ENCODE measurements around the gene TRABD. TPM values are rescaled to one million over a fixed set of nuclear protein-coding genes. Genes with fewer than 3 reads are reported as not detected.

The TRABD gene
- total RNA-seq, 4 donors from 2014 or later: 10.8 to 30.5 (median 17.8) TPM

DNA sequence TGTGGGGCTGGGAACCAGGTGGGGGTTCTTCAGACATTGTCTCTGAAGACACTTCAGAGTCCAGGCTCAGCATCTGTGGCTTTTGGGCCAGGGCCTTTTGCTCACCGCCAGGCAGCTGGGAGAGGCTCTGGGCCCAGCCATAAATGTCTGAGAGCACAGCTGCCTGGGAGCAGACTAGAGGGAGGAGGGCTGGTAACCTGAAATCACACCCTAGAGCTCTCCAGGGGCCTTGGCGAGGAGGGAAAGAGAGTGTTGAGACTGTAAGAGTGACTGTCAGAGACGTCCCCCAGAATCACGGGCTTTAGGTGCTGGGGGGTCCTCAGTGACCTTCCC lies 4.1 kb downstream of the TRABD start:
- TF ChIP-seq, protein P1, sequence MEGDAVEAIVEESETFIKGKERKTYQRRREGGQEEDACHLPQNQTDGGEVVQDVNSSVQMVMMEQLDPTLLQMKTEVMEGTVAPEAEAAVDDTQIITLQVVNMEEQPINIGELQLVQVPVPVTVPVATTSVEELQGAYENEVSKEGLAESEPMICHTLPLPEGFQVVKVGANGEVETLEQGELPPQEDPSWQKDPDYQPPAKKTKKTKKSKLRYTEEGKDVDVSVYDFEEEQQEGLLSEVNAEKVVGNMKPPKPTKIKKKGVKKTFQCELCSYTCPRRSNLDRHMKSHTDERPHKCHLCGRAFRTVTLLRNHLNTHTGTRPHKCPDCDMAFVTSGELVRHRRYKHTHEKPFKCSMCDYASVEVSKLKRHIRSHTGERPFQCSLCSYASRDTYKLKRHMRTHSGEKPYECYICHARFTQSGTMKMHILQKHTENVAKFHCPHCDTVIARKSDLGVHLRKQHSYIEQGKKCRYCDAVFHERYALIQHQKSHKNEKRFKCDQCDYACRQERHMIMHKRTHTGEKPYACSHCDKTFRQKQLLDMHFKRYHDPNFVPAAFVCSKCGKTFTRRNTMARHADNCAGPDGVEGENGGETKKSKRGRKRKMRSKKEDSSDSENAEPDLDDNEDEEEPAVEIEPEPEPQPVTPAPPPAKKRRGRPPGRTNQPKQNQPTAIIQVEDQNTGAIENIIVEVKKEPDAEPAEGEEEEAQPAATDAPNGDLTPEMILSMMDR (IDR thresholded peaks at IDR 0.05; ENCODE audit: low read depth): no peak

DNA sequence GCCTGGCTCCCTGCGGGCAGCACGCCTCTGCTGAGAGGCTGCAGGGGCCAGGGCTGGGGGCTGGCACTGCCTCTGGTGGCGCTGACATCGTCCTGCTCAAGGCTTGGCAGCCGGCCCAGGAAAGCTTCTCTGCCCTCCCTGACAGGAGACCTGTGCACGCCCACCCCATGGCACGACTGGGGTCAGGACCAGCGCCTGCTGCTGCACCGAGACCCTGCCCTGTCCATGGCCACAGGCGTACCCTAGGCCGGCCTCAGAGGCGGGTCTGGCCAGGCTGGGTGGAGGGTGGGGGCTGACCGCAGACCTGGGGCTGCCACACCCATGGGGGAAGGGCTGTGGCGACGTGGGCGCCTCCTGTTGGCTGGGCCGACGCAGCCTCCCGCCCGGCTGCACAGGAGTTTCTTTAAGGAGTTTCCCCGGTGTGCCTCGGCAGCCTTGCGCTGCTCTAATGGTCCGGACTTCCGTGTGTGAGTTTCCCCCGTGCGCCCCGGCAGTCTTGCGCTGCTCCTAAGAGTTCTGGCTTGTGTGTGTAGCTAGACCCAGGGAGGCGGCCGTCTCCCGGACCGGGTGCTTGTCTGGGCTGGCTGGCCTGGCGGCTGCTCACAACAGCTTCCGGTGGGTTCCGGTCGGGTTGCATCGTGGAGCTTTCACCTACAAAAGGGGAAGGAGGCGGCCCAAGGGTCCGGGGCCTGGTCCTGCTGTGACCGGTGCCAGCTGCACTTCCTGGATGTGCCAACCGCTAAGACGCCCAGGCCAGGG lies 4.6 kb downstream of the TRABD start:
- TF ChIP-seq, protein P1 (IDR thresholded peaks at IDR 0.05; ENCODE audit: low read depth): no peak

DNA sequence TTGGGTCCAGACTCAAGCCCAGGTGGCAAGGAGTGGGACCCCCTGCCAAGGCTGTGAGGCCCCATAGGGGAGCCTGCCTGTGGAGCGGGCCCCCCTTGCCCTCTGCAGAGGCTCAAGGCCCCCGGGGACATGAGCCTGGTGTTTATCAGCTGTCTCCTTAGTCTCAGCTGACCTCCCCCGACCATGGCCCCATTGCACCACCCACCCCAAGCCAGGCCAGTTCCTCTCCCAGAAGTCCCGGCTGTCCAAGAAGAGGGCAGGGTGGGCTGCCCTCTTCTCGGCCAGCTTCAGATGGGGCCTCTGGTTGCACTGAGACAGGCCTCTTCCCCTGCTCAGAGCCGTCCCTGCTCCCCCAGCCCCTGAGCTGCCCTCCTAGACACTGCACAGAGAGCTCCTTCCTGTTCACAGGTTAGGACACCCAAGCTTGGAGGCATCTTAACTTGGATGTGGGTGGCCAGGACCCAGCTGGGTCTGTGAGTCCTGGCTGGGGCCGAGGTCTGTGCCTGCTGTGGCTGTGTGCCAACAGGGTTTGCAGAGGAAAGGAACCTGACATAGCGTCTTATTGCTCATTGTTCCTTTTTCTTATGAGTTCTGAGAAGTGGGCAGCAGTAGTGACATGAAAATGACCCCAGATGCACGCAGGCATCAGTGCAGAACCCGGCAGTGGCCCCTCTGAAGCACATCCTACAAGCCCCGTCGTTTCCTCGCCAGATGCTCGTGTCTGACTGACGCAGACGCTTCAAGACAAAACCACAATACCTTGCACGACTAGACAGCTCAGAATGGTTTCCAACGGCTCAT lies 5.4 kb downstream of the TRABD start:
- TF ChIP-seq, protein P1 (IDR thresholded peaks at IDR 0.05; ENCODE audit: low read depth): no peak

DNA sequence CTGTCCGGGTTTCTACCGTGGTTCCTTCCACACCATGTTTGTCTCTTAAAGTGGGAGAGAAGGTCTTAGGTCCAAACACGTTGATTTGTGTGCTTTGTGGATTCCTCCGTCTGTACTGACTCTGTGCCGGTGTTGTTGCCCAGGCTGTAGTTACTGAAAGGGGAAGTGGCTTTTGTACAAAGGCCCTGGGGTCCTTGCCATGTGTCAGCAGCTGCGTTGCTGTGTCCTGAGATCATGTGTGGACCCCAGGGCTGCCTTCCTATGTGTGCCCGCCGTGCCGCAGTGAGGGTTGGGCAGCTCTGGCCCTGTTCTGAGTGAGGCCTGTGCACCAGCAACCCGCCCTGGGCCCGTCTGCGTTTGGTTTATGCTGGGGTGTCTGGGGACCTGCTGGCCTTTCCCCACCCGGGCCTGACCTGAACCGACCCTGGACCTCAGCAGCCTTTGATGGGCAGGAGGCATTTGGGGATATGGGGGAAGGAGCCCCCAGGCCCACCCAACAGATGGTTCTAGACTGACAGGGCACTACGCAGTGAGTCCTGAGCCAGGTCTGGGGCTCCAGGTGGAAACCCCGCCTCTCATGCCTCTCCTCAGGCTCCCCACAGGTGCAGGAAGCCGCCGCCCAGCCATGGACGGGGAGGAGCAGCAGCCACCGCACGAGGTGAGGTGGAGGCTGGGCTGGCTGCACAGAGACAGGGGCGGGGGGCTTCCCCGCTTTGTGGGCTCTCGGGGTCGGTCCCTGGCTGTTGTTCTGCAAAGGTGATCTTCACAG lies 6.9 kb downstream of the TRABD start:
- TF ChIP-seq, protein P1 (IDR thresholded peaks at IDR 0.05; ENCODE audit: low read depth): no peak

DNA sequence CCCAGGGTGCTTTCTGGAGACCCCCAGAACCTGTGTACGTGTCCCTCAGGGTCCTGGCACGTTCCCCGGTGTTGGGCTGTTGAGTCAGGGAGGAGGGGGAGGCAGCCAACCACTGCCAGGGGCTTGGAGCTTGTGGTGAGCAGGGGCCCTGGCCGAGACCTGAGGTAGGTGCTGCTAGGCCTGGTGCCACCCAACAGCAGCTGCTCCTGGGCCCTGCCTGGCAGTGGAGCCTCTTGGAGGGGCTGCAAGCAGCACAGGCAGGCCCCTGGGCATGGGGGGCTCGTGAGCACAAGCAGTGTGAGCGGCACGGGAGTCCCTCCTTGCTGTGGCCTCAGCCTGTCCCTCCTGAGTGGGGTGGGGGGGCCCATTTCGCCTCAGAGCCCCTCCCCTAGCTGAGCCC lies 7.9 kb downstream of the TRABD start:
- TF ChIP-seq, protein P1 (IDR thresholded peaks at IDR 0.05; ENCODE audit: low read depth): no peak

DNA sequence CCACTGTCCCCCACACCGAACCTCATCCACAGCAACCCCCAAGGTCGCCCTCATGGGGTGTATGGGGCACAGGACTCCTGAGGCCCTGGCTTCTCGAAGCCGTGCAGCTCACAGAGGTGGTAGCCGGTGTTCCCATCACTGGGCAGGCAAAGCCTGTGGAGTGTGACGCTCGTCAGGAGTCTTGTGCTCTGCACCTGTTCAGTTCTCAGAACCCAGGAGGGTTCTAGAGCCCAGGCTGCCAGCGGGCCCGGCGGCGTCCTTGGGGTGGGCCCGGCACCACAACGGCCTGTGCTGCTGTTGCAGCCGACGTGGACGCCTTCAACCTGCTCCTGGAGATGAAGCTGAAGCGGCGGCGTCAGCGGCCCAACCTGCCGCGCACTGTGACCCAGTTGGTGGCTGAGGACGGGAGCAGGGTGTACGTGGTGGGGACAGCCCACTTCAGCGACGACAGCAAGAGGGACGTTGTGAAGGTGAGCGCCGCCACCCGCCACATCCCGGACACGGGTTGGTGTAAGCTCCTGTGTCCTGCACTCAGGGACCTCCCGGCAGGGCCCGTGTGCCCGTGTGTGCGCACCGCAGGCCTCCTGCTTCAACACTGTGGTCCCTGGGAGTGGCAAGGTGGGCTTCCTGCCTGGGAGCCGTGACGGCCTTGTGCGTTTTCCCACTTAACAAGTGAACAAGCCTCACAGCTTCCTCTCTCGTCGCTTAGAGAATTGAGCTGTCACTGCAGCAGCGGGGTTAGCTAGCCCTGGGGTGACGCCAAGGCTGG lies 8.5 kb downstream of the TRABD start:
- TF ChIP-seq, protein P1 (IDR thresholded peaks at IDR 0.05; ENCODE audit: low read depth): no peak

All from subcutaneous adipose tissue (tissue), 4 donors.